Neutrophil (primary cell): ENCODE data around the gene GIMAP7.
A peak's percentile ranks its signal among the peaks of the same experiment; 100 is the strongest.

ENCODE experiments used
- H3K27ac ChIP-seq: fragments of 200-600 bp; sonication (generic); 2 replicates; pipeline ENCODE4 v1.5.1; 2016; ENCODE audit warnings: mild to moderate bottlenecking, moderate library complexity
- H3K27me3 ChIP-seq: fragments of 200-600 bp; sonication (generic); 2 replicates; pipeline ENCODE4 v1.6.0; 2016; ENCODE audit warnings: mild to moderate bottlenecking
- H3K36me3 ChIP-seq: fragments of 200-600 bp; sonication (generic); 2 replicates; pipeline ENCODE4 v1.5.1; 2017
- H3K4me1 ChIP-seq, 2 experiments: fragments of 200-600 bp in 1 of 2; sonication (generic) in 1 of 2; 1 replicate in 1 of 2; 2 replicates in 1 of 2; pipeline versions ENCODE4 v1.5.1 to v1.6.1; 2013 to 2016; ENCODE audit warnings: low read depth in 1 of 2, low read length in 1 of 2, mild to moderate bottlenecking in 1 of 2, moderate library complexity in 1 of 2; ENCODE audit not compliant: control insufficient read depth in 1 of 2, insufficient read depth in 1 of 2
- H3K4me3 ChIP-seq, 2 experiments: fragments of 200-600 bp in 1 of 2; sonication (generic) in 1 of 2; 1 replicate in 1 of 2; 2 replicates in 1 of 2; pipeline ENCODE4 v1.5.1; 2013 to 2016; ENCODE audit warnings: low read depth in 1 of 2, low read length in 1 of 2, mild to moderate bottlenecking in 1 of 2, moderate library complexity in 1 of 2
- H3K9me3 ChIP-seq: fragments of 200-600 bp; sonication (generic); 2 replicates; pipeline ENCODE4 v1.5.1; 2016
- CTCF ChIP-seq: fragments of 200-600 bp; sonication (generic); IDR thresholded peaks from 2 replicates; pipeline ENCODE4 v1.5.1; 2016; ENCODE audit warnings: antibody characterized with exemption

Gene GIMAP7

GRCh38 chr7:150567169-150567568 is 52.5 kb downstream of the GIMAP7 start, which contains the start of gene GIMAP4:
Gene GIMAP4, plus strand, starts transcription at chr7:150567390. Its CDS starts 2,512 bp downstream, at chr7:150569902.
- peaks cover 51 to 52% of the 10 kb centered on the region in 2 experiments for H3K4me1 ChIP-seq

GRCh38 chr7:150567871-150568301 is 53.2 kb downstream of the GIMAP7 start:
- no peaks in the 10 kb centered on the region for H3K9me3 ChIP-seq
- H3K36me3 ChIP-seq, result peaks cover 26% of the 10 kb centered on the region
- no peaks in the 10 kb centered on the region for H3K27me3 ChIP-seq
- H3K27ac ChIP-seq, result peak overlapping the region; percentile 86
- H3K4me1 ChIP-seq, result peaks cover 51 to 52% of the 10 kb centered on the region in 2 experiments
- TF ChIP-seq CTCF, result no peak
- H3K4me3 ChIP-seq, result peak overlapping the region; percentile 68 to 74

More at GRCh38 chr7:150567169-150567568, 52.5 kb downstream of the GIMAP7 start, which contains the start of gene GIMAP4:
- Histone ChIP-seq H3K4me3 (peak within 1 kb of the TSS; percentile 68 to 74), H3K27me3 (no peaks in the 10 kb centered on the region), H3K27ac (peak within 1 kb of the TSS; percentile 86), H3K9me3 (no peaks in the 10 kb centered on the region), H3K36me3 (peaks cover 19% of the 10 kb centered on the region)
- no peak for TF ChIP-seq CTCF

GRCh38 chr7:150568714-150569113 is 54.0 kb downstream of the GIMAP7 start:
- peak overlapping the region; percentile 68 to 74 for H3K4me3 ChIP-seq
- TF ChIP-seq CTCF, result no peak
- no peaks in the 10 kb centered on the region for H3K27me3 ChIP-seq
- peaks cover 34% of the 10 kb centered on the region for H3K36me3 ChIP-seq
- peak overlapping the region; percentile 86 for H3K27ac ChIP-seq
- no peaks in the 10 kb centered on the region for H3K9me3 ChIP-seq
- peaks cover 51 to 52% of the 10 kb centered on the region in 2 experiments for H3K4me1 ChIP-seq

GRCh38 chr7:150569245-150569955 is 54.7 kb downstream of the GIMAP7 start:
- Histone ChIP-seq H3K4me1 (peaks cover 51 to 52% of the 10 kb centered on the region in 2 experiments), H3K27ac (peak overlapping the region; percentile 86), H3K4me3 (peak overlapping the region; percentile 68 to 74)

More at GRCh38 chr7:150569245-150569955, 54.7 kb downstream of the GIMAP7 start:
- H3K36me3 ChIP-seq, result peaks cover 34% of the 10 kb centered on the region
- H3K27me3 ChIP-seq, result no peaks in the 10 kb centered on the region
- TF ChIP-seq CTCF, result no peak
- no peaks in the 10 kb centered on the region for H3K9me3 ChIP-seq
